NCI-H774 (cell line): ENCODE measurements around the gene PLCZ1.
"Not testable (repeated sequence)": the region's sequence is repeated elsewhere in the genome, so short reads cannot be mapped to it uniquely, and the experiment has no call there.

ENCODE experiments used
- DNase-seq: peaks from one replicate; lab custom pipeline; 2025; lab: John Stamatoyannopoulos, UW

The PLCZ1 gene

GRCh38 chr12:18737819-18738218, at the start of gene PLCZ1, which contains the start of gene CAPZA3:
Gene PLCZ1 (minus strand): TSS chr12:18738012. CDS start chr12:18737371, 641 bp downstream.
Gene CAPZA3 (plus strand): TSS chr12:18738119. CDS start chr12:18738269, 150 bp downstream.
- no peak for DNase-seq

GRCh38 chr12:18785465-18785864, 47.7 kb upstream of the PLCZ1 start:
- DNase-seq: not testable (repeated sequence)

- DNase-seq: no peak
Observed at GRCh38 chr12:18782827-18783226, 45.0 kb upstream of the PLCZ1 start.

GRCh38 chr12:18766479-18766878, 28.7 kb upstream of the PLCZ1 start:
- not testable (repeated sequence) for DNase-seq

- DNase-seq: no peak
Observed at GRCh38 chr12:18755341-18755740, 17.5 kb upstream of the PLCZ1 start.

GRCh38 chr12:18754124-18754707, 16.4 kb upstream of the PLCZ1 start:
- no peak for DNase-seq

- no peak for DNase-seq
Observed at GRCh38 chr12:18753481-18754123, 15.8 kb upstream of the PLCZ1 start.

- no peak for DNase-seq
Observed at GRCh38 chr12:18752947-18753346, 15.1 kb upstream of the PLCZ1 start.

GRCh38 chr12:18752280-18752920, 14.6 kb upstream of the PLCZ1 start:
- no peak for DNase-seq

- no peak for DNase-seq
Observed at GRCh38 chr12:18751866-18752265, 14.1 kb upstream of the PLCZ1 start.

- no peak for DNase-seq
Observed at GRCh38 chr12:18750085-18750484, 12.3 kb upstream of the PLCZ1 start.

GRCh38 chr12:18749386-18749957, 11.7 kb upstream of the PLCZ1 start:
- no peak for DNase-seq

GRCh38 chr12:18747895-18748294, 10.1 kb upstream of the PLCZ1 start:
- no peak for DNase-seq

GRCh38 chr12:18731156-18731555, 6.7 kb downstream of the PLCZ1 start:
- DNase-seq: no peak

GRCh38 chr12:18723752-18724151, 14.1 kb downstream of the PLCZ1 start:
- DNase-seq: no peak

GRCh38 chr12:18721452-18721851, 16.4 kb downstream of the PLCZ1 start:
- no peak for DNase-seq

GRCh38 chr12:18720690-18721089, 17.1 kb downstream of the PLCZ1 start:
- no peak for DNase-seq

- DNase-seq: no peak
Observed at GRCh38 chr12:18719922-18720510, 17.8 kb downstream of the PLCZ1 start.

GRCh38 chr12:18718462-18718861, 19.4 kb downstream of the PLCZ1 start:
- no peak for DNase-seq

GRCh38 chr12:18716236-18716635, 21.6 kb downstream of the PLCZ1 start:
- DNase-seq: no peak

- no peak for DNase-seq
Observed at GRCh38 chr12:18706798-18707197, 31.0 kb downstream of the PLCZ1 start.

GRCh38 chr12:18703911-18704310, 33.9 kb downstream of the PLCZ1 start:
- DNase-seq: no peak

GRCh38 chr12:18703321-18703720, 34.5 kb downstream of the PLCZ1 start:
- no peak for DNase-seq
